CD4-positive, alpha-beta T cell treated with Interleukin-17A for 1 hour (primary cell): ENCODE measurements around the gene ZBTB49.

Source experiments
- DNase-seq: peaks from one replicate; pipeline ENCODE4 v3.0.0-alpha.2; 2020

The ZBTB49 gene

GRCh38 chr4:4327652-4328121 lies 37.6 kb downstream of the ZBTB49 start:
- no peak for DNase-seq

DNA sequence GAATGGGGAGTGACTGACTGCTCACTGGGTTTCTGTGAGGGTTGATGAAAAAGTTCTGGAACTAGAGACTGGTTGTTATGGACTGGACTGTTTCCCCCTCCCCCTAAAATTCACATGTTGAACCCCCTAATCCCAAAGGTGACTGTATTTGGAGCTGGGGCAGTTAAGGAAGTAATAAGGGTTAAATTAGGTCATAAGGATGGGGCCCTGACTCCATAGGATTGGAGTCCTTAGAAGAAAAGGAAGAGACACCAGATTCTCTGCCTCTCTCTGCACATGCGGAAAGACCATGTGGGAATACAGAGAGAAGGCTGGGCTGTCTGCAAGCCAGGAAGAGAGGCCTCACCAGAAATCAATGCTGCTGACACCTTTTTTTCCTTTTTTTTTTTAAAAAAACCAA lies 38.2 kb downstream of the ZBTB49 start:
- DNase-seq = no peak

DNA sequence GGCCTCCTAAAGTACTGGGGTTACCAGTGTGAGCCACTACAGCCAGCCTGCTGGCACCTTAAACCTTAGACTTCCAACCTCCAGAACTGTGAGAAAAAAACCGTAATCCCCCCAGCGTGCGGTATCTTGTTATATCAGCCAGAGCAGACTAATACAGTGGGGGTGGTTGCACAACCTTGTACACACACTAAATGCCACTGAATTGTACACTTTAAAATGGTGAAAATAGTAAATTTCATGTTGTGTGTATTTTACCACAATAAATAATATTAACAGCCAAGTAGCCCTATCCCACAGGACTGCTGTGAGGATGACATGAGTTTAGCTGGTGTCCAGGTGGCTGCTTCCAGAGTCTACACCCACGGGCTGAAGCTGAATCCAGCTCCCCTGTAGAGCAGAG lies 38.8 kb downstream of the ZBTB49 start:
- no peak for DNase-seq

- no peak for DNase-seq
Observed at GRCh38 chr4:4329496-4329895, 39.4 kb downstream of the ZBTB49 start.

DNA sequence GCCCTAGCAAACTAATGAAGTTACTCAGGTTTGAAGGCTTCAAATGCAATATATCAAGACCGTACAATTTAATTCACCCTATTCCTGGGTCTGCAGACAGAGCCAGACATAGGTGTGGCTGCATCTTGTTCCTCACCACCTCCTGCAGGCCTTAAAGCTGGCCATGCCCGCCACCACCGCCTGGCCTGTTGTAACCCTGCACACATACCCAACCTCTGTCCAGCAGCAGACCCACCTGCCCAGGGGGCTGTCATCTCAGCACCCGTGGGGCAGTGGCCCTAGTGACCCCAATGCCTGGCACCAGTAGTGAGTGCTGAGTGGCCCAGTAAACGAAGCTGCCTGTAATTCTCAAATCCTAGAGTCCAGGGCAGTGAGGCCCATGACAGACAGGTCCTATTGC lies 40.7 kb downstream of the ZBTB49 start:
- DNase-seq = no peak

DNA sequence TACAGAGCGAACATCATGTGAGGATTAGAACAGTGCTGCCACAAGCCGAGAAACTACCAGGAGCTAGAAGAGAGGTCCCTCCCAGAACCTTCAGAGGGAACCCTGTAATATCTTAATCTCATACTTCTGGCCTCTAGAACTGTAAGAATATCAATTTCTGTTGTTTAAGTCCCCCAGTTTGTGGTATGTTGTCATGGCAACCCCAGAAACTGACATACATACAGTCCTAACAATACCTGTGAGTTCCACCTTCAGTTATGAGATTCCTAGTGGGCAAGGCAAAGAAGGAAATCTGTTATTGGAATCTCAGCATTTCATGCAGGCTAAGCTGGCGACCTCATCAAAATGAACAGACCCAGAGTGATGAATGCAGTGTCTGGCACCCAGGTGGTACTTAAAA lies 42.5 kb downstream of the ZBTB49 start:
- no peak for DNase-seq

DNA sequence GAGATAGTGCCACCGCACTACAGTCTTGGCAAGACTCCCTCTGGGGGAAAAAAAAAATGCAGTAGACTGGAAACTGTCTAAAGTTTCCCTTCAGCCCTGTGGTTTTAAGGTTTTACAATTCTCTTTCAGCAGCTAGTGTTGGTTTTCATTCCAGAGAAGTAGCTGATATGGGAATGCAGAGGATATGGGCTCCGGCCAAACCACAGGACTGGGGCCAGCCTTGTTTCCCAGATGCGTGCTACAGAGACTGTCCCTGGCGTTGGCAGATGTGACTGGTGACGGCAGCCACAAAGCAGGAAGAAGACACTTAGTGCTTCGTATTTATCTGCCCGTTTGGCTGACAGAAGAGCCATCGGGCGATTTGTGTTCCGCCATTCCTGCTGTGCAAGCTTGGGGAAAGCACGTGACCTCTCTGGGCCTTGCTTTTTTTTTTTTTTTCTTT lies 43.2 kb downstream of the ZBTB49 start:
- DNase-seq = no peak

DNA sequence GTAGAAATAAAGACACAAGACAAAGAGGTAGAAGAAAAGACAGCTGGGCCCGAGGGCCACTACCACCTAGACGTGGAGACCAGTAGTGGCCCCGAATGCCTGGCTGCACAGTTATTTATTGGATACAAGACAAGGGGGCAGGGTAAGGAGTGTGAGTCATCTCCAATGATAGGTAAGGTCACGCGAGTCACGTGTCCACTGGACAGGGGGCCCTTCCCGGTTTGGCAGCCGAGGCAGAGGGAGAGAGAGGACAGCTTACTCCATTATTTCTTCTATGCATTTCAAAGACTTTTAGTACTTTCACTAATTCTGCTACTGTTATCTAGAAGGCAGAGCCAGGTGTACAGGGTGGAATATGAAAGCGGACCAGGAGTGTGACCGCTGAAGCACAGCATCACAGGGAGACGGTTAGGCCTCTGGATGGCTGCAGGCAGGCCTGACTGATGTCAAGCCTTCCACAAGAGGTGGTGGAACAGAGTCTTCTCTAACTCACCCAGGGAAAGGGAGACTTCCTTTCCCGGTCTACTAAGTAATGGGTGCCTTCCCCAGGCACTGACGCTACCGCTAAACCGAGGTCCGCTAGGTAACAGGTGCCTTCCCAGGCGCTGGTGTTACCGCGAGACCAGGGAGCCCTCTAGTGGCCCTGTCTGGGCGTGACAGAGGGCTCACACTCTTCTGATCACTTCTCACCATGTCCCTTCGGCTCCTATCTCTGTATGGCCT lies 44.9 kb downstream of the ZBTB49 start:
- DNase-seq = peak; percentile 81

DNA sequence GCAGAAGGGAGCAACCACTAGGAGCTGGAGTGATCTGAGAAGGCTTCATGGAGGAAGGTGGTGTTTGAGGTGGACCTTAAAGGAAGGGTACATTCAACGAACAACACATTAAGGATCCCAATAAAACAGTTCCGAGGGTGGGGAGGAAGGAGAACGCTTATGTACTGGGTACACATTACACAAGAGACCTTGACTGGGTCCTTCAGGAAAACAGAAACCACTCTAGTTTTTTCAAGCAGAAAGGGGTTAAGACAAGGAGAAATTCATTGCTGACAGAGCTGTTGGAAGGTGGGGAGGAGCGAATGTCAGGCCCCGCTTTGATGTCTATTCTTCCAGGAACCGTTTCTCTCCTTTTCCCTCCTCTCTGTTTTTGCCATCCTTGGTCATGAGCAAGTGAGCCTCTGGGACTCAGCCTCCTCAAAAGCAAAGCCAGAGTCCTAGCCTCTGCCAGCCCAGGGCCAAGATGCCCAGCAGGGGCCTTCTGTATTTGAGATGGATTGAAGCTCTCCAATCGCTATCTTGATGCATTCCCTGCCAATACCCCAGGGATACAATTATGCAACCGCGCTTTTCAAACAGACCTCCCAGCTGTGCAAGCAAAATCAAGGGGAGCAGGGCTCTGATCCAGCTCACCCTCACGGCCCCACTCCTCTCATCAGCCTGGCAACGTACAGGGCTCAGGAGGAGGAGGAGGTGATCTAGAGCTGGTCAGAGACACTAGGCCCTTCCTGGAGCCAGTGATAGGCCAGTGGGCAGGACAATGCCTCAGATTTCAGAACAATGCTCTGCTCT lies 48.4 kb downstream of the ZBTB49 start:
- DNase-seq = no peak

- no peak for DNase-seq
Observed at GRCh38 chr4:4339504-4340085, 49.5 kb downstream of the ZBTB49 start.

GRCh38 chr4:4341861-4342650 lies 52.0 kb downstream of the ZBTB49 start:
- DNase-seq = no peak

- DNase-seq = no peak
Observed at GRCh38 chr4:4343038-4343437, 53.0 kb downstream of the ZBTB49 start.

- no peak for DNase-seq
Observed at GRCh38 chr4:4344915-4345527, 55.0 kb downstream of the ZBTB49 start.

DNA sequence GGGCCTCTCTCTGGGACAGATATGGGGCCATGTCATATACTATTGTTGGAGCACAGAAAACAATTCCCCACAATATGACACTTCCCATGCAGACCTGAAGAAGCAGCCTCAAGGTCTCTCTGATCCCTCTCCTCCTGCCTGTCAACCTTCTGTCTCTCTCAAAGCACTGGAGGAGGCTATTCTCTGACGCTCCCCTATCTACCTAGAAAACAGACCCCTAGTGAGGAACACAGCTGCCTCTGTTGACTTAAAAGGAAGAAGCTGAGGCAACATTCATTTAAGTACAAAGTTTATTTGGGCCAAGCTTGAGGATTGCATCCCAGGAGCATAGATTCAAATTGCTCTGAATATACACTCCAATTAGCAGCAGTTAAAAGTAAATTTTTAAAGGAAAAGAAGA lies 57.5 kb downstream of the ZBTB49 start:
- no peak for DNase-seq

GRCh38 chr4:4348585-4348984 lies 58.5 kb downstream of the ZBTB49 start:
- DNase-seq = peak; percentile 64

- DNase-seq = no peak
Observed at GRCh38 chr4:4349867-4350266, 59.8 kb downstream of the ZBTB49 start.

DNA sequence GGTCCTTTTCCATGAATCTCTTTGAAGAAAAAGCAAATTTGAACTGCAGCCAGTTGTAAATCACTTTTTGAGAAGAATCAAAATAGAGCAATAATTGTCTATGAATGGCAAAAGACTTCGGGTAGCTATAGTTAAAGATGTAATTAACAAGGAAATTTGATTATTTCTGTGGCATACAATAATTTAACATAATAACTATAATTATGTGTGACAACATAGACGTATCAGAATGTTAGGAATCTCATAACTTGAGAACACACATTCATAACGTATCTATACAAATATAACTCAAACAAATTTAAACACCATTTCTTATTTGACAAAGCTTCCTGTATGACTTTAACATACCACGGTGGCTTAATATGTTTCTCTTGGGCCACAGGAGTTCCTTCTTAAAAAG lies 60.9 kb downstream of the ZBTB49 start:
- no peak for DNase-seq

DNA sequence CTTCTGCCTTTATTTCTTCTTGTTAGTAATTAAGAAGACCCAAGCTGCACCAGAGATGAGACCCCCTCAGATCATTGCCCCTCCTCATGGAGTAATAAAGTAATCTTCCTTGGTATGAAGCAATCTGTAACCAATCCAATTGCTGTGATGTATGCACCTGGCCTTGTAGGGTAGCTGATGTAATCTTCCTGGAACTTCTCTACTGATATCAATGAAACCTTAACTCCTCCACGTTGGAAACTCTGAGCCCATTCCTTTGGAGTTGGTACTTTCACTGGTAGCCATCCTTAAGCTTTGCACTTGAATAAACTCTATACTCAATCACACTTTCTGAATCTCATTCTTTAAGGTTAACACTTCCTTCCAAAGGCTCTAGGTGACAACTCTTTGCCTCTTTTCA lies 65.3 kb downstream of the ZBTB49 start:
- no peak for DNase-seq

GRCh38 chr4:4356106-4357041 lies 66.3 kb downstream of the ZBTB49 start:
- DNase-seq = no peak

- DNase-seq = no peak
Observed at GRCh38 chr4:4358093-4358854, 68.2 kb downstream of the ZBTB49 start.

DNA sequence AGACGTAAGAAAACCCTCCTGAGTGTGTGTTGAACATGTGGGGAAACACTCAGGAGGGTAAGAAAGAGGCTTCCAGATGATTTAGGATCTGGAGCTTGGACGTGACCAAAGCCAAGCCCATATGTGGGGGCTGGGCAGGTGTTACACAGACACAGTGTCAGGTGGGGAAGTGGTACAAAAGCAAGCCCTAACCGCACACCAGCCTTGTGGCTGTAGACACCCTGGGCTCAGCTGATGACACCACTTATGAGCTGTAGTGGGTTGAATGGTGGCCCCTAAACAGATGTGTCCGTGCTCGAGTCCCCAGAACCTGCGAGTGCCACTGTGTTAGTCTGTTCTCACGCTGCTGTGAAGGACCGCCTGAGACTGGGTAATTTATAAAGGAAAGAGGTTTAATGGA lies 71.8 kb downstream of the ZBTB49 start:
- DNase-seq = no peak
